ENCODE measurements around the gene IL1A. TPM values are rescaled to one million over a fixed set of nuclear protein-coding genes. Genes with fewer than 3 reads are reported as not detected.

Gene IL1A
- total and polyA plus RNA-seq, 2 donors (not counting 3 experiments of a cell fraction or from before 2014, with no cell fraction given), result 0.29 to 1.4 TPM

DNA sequence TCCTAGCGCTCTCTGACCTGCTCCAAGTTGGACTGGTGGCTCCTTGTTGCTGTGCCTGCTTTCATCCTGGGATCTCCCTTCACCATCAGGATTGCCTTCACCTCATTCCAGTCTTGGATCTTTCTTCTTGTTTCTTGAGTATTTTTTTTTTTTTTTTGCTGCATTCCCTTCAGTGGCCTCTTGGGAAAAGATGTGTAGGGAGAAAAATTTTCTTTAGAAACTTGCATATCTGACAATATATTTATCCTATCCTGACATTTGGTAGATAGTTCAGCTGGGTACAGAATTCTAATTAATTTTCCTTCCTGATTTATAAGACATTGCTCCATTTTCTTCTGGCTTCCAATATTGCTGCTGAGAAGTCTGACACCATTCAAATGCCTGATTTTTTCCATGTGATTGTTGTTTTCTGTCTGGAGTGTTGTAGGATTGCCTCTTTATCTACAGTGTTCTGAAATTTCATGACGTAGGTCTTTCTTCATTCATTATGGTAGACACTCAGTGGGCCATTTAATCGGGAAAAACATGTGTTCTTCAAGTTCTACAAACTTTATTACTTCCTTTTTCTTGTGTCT, 23.0 kb upstream of the IL1A start:
- FAIRE-seq (no peak), DNase-seq (ENCODE audit: low read depth, low spot score) (no peak)
- Histone ChIP-seq H4K20me1 (replicated peaks; ENCODE audit: control insufficient read depth, extremely low read depth, insufficient read depth, low read length) (no peaks in the 10 kb centered on the region), H3K4me2 (ENCODE audit: insufficient read depth, low read length) (no peak overlapping the region), H3K9me3 (replicated peaks; ENCODE audit: control insufficient read depth, insufficient read depth, low read length) (no peaks in the 10 kb centered on the region), H3K4me1 (ENCODE audit: control insufficient read depth, extremely low read depth, insufficient read depth, low read length) (peaks cover 11% of the 10 kb centered on the region), H3K27me3 (ENCODE audit: control insufficient read depth in 2 of 2, insufficient read depth in 2 of 2, low read length in 2 of 2) (no peaks in the 10 kb centered on the region), H3K36me3 (ENCODE audit: control insufficient read depth in 2 of 2, extremely low read depth in 1 of 2, insufficient read depth in 2 of 2, low read length in 2 of 2) (no peaks in the 10 kb centered on the region), H3K79me2 (ENCODE audit: control insufficient read depth, insufficient read depth, low read length) (no peaks in the 10 kb centered on the region), H3K9me1 (replicated peaks; ENCODE audit: control insufficient read depth, extremely low read depth, insufficient read depth, low read length) (no peaks in the 10 kb centered on the region), H3K27ac (ENCODE audit: insufficient read depth, low read depth, low read length) (no peak overlapping the region), H3K9ac (replicated peaks; ENCODE audit: extremely low read depth, insufficient read depth, low read length) (no peak overlapping the region), H3K4me3 (replicated peaks in 1 of 3; ENCODE audit: insufficient read depth in 1 of 3, low read depth in 1 of 3, low read length in 3 of 3) (no peak overlapping the region), H2AFZ (ENCODE audit: low read depth, low read length) (no peak overlapping the region)
- intact Hi-C loops (cut with micrococcal nuclease), result loop anchor here (1.0 kb wide), 1 partner anchor 43 kb away; the partner anchor contains the start of gene CKAP2L
- POLR2A ChIA-PET, result no interaction called here
- TF ChIP-seq FOS (IDR thresholded peaks at IDR 0.05; ENCODE audit: borderline replicate concordance, insufficient read depth, low read length), result no peak
- no peak for TF ChIP-seq EZH2 (IDR thresholded peaks at IDR 0.05; ENCODE audit: borderline replicate concordance, low read depth, low read length, severe bottlenecking)
- TF ChIP-seq POLR2AphosphoS5 (IDR thresholded peaks at IDR 0.05; ENCODE audit: insufficient read depth, low read depth, low read length), result no peak
- TF ChIP-seq JUN (IDR thresholded peaks at IDR 0.05; ENCODE audit: borderline replicate concordance, insufficient read depth, insufficient read length, low read depth), result no peak
- TF ChIP-seq POLR2A (IDR thresholded peaks at IDR 0.05; ENCODE audit: low read depth, low read length), result no peak
- no peak for TF ChIP-seq MYC (IDR thresholded peaks at IDR 0.05; ENCODE audit: low read depth, low read length)
- TF ChIP-seq, protein P1, sequence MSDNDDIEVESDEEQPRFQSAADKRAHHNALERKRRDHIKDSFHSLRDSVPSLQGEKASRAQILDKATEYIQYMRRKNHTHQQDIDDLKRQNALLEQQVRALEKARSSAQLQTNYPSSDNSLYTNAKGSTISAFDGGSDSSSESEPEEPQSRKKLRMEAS (IDR thresholded peaks at IDR 0.05; ENCODE audit: insufficient read depth, insufficient read length), result no peak
- TF ChIP-seq GATA2 (IDR thresholded peaks at IDR 0.05; ENCODE audit: insufficient read depth, insufficient read length, low read depth, low read length), result no peak
- TF ChIP-seq, protein P2, sequence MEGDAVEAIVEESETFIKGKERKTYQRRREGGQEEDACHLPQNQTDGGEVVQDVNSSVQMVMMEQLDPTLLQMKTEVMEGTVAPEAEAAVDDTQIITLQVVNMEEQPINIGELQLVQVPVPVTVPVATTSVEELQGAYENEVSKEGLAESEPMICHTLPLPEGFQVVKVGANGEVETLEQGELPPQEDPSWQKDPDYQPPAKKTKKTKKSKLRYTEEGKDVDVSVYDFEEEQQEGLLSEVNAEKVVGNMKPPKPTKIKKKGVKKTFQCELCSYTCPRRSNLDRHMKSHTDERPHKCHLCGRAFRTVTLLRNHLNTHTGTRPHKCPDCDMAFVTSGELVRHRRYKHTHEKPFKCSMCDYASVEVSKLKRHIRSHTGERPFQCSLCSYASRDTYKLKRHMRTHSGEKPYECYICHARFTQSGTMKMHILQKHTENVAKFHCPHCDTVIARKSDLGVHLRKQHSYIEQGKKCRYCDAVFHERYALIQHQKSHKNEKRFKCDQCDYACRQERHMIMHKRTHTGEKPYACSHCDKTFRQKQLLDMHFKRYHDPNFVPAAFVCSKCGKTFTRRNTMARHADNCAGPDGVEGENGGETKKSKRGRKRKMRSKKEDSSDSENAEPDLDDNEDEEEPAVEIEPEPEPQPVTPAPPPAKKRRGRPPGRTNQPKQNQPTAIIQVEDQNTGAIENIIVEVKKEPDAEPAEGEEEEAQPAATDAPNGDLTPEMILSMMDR (IDR thresholded peaks at IDR 0.05; ENCODE audit: extremely low read depth in 1 of 2, insufficient read depth in 1 of 2, low read depth in 1 of 2, low read length in 2 of 2), result no peak
- CTCF ChIA-PET, result interaction anchor here (1.2 to 2.4 kb wide), 3 partner anchors 20 to 78 kb away, joined by 3 to 6 read pairs (median 5); no protein-coding TSS in a partner anchor
- BruUV-seq (replicated peaks), result no TSS peak
- dilution Hi-C loops (cut with MboI; ENCODE audit: extremely low pct_ligation_motif_present, low sequenced_read_pairs), result no loop called here

All from endothelial cell of umbilical vein (primary cell).